NCI-H2081 (cell line): ENCODE measurements around the gene OGDH.
"Not testable (repeated sequence)": the region's sequence is repeated elsewhere in the genome, so short reads cannot be mapped to it uniquely, and the experiment has no call there.

Source experiments
- DNase-seq, 2 experiments: peaks; one replicate each; lab custom pipeline; 2025; lab: John Stamatoyannopoulos, UW

Gene OGDH

GRCh38 chr7:44667190-44667589 lies 60.8 kb downstream of the OGDH start:
- DNase-seq, result no peak

DNA sequence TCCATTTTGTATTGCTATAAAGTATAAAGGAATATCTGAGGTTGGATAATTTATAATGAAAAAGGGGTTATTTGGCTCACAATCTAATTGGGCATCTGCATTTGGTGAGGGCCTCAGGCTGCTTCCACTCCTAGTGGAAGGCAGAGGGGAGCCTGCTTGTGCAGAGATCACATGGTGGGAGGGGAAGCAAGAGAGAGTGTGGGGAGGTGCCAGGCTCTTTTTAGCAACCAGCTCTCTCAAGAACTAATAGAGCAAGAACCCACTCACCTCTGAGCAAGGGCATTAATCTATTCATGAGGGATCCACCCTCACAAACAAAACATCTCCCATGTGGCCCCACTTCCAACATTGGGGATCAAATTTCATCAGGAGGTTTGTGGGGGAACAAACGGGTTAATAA lies 64.6 kb downstream of the OGDH start:
- no peak for DNase-seq

- DNase-seq, result no peak
Observed at GRCh38 chr7:44673324-44673723, 66.9 kb downstream of the OGDH start.

GRCh38 chr7:44673771-44674170 lies 67.3 kb downstream of the OGDH start:
- DNase-seq, result no peak

DNA sequence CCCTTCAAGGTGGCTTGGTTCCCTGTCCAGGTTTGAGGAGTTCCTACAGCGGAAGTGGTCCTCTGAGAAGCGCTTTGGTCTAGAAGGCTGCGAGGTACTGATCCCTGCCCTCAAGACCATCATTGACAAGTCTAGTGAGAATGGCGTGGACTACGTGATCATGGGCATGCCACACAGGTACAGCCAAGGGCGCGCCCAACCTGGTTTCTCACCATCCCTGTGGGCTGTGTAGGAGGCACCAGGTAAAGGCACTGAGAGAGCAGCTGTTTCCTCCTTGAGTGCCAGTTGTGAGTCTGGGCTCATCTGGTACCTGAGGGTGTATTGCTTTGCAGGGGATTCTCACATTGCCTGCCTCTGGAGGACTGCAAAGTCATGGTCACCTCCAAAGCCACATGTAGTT lies 68.0 kb downstream of the OGDH start:
- no peak for DNase-seq

GRCh38 chr7:44676776-44677175 lies 70.3 kb downstream of the OGDH start:
- DNase-seq, result no peak

GRCh38 chr7:44678101-44678470 lies 71.7 kb downstream of the OGDH start:
- no peak for DNase-seq

DNA sequence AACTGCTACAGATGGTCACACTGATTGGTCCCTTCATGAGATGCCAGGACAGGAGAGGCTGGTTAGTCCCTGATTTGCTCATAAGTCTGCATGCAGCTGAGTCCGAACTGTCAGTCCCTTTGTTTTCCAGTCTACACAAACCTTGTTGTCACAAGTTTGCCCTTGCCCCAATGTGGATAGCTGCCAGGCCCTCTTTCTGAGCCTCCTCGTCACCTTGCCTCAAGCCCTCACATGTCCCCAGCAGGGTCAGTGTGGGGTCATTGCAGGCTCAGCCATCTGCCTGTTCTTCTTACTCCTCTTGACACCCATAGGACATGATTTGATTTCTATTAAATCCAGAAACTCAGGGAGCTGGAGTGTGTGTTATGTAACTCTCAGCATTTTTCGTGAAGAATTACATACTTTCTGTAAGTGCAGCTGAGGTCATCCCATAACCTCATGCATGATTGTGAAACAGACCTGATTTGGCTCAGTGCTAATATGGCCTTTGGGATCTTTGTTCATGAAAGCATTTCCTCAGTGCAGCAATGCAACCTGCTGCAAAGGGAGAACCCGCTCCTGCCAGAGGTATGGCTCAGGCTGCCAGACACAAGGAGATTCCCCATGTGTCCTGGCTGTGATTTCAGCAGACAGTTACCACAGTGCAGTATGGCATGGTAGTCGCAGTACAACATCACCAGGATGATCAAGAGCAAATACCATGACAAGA lies 72.2 kb downstream of the OGDH start:
- no peak for DNase-seq

DNA sequence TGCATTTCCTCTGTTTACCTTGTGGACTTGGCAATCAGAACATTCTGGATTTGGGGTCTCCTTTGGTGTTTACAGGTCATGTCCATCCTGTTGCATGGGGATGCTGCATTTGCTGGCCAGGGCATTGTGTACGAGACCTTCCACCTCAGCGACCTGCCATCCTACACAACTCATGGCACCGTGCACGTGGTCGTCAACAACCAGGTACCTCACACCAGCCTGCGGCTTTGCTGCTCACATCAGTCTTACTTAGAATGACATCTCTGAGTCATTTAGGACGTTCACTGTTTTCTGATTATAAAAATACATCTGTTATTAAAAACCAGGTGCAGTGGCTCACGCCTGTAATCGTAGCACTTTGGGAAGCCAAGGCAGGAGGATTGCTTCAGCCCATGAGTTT lies 75.2 kb downstream of the OGDH start:
- DNase-seq, result no peak

GRCh38 chr7:44685723-44686122 lies 79.3 kb downstream of the OGDH start:
- no peak for DNase-seq

GRCh38 chr7:44689427-44689826 lies 83.0 kb downstream of the OGDH start:
- DNase-seq, result no peak

DNA sequence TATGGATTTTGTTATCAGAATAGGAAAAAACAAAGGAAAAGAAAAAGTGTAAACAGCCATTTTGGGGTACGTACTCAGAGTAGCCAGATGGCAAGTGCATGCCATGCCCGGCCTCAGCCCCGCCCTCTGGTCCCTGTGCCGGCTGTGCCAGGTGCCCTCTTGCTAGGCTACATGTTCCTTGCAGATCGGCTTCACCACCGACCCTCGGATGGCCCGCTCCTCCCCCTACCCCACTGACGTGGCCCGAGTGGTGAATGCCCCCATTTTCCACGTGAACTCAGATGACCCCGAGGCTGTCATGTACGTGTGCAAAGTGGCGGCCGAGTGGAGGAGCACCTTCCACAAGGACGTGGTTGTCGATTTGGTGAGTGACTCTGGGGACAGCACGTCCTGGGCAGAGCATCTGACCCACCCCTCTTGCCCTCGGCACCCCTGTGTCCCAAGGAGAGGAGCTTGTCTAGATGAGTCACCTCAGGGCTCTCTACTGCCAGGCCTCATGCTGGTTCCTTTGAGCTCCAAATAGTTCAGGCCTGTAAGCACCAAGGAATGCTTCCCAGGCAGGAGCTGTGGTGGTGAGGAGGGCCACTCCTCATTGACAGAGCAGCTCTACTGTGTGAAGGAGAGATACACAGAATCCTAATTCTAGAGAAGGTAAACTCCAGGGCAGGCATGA lies 87.3 kb downstream of the OGDH start:
- no peak for DNase-seq

DNA sequence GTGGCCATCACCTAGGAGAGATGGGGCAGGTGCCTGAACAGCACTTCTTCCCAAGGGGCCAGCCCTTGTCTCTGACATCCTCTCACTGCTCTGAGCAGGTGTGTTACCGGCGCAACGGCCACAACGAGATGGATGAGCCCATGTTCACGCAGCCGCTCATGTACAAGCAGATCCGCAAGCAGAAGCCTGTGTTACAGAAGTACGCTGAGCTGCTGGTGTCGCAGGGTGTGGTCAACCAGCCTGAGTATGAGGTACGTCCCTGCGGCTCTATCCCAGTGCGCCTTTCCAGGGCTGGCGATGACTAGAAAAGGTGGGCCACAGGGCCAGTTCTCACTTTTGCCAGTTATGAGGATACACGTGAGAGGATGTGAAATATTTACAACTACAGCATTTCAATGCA lies 87.9 kb downstream of the OGDH start:
- no peak for DNase-seq

- DNase-seq, result no peak
Observed at GRCh38 chr7:44694766-44695165, 88.3 kb downstream of the OGDH start.

DNA sequence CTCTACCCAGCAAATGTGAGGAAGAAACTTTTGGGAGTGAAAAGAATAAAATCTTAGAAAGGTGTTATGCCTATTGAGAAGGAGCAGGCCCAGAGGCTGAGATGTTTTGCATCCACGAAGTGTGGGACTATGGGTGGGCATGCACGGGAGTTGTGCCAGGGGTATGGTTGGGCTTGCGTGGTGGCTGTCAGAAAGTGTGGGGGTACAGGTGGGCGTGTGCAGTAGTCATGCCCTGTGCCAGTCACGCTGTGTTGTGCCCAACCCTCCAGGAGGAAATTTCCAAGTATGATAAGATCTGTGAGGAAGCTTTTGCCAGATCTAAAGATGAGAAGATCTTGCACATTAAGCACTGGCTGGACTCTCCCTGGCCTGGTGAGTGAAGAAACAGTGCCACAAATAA lies 89.3 kb downstream of the OGDH start:
- no peak for DNase-seq

DNA sequence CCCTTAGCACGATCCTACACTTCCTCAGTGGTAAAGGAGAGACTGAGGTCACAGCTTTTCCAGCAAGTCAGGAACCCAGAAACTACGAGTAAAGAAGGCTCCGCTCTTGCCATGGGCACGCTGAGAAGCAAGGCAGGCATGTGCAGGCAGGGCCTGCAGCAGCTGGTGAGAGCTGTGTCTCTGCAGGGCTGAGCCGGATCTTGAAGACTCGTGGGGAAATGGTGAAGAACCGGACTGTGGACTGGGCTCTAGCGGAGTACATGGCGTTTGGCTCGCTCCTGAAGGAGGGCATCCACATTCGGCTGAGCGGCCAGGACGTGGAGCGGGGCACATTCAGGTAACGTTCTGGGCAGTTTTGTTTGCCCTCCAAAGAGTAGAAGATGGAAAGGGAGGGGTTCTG lies 90.3 kb downstream of the OGDH start:
- no peak for DNase-seq

- no peak for DNase-seq
Observed at GRCh38 chr7:44697136-44698045, 91.0 kb downstream of the OGDH start.

GRCh38 chr7:44698046-44698580 lies 91.7 kb downstream of the OGDH start:
- DNase-seq, result no peak

DNA sequence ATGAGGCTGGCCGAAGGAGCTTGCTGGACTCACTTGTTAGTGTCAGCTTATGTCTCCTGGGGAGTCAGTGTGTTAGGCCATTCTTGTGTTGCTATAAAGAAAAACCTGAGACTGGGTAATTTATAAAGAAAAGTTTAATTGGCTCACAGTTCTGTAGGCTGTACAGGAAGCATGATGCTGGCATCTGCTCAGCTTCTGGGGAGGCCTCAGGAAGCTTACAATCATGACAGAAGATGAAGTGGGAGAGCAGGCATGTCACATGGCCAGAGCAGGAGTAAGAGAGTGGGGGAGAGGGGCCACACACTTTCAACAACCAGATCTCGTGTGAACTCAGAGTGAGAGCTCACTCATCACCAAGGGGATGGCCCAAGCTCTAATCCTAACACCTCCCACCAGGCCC lies 93.2 kb downstream of the OGDH start:
- DNase-seq, result not testable (repeated sequence)

- DNase-seq, result no peak
Observed at GRCh38 chr7:44700322-44700721, 93.9 kb downstream of the OGDH start.

DNA sequence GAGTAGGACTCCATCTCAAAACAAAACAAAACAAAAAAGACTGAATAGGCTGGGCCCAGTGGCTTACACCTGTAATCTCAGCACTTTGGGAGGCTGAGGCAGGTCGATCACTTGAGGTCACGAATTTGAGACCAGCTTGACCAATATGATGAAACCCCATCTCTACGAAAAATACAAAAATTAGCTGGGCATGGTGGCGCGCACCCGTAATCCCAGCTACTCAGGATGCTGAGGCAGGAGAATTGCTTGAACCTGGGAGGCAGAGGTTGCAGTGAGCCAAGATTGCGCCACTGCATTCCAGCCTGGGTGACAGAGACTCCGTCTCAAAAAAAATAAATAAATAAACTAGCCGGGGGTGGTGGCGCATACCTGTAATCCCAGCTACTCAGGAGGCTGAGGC lies 97.0 kb downstream of the OGDH start:
- DNase-seq, result not testable (repeated sequence)

- DNase-seq, result no peak
Observed at GRCh38 chr7:44703921-44704320, 97.5 kb downstream of the OGDH start.

- no peak for DNase-seq
Observed at GRCh38 chr7:44705434-44705833, 99.0 kb downstream of the OGDH start.
